ENCODE data around the gene TFPT.
A peak's percentile ranks its signal among the peaks of the same experiment; 100 is the strongest.
"Not testable (repeated sequence)": the region's sequence is repeated elsewhere in the genome, so short reads cannot be mapped to it uniquely, and the experiment has no call there.

TFPT gene

DNA sequence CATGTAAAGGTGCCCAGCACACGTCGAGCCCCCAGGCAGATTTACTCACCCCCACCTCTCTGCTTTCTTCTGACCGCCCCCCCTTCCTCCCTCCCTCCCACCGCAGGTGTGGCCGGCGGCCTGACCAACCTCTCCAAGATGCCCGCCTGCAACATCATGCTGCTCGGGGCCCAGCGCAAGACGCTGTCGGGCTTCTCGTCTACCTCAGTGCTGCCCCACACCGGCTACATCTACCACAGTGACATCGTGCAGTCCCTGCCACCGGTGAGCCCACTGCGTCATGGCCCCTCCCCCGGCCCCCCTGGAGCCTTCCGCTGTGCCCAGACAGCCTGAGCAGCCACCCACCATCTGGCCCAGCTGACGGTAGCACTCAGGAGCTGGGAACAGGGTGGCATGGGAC lies 8.9 kb upstream of the TFPT start:
- no peak for DNase-seq

GRCh38 chr19:54123682-54124081 lies 8.2 kb upstream of the TFPT start:
- DNase-seq = no peak

DNA sequence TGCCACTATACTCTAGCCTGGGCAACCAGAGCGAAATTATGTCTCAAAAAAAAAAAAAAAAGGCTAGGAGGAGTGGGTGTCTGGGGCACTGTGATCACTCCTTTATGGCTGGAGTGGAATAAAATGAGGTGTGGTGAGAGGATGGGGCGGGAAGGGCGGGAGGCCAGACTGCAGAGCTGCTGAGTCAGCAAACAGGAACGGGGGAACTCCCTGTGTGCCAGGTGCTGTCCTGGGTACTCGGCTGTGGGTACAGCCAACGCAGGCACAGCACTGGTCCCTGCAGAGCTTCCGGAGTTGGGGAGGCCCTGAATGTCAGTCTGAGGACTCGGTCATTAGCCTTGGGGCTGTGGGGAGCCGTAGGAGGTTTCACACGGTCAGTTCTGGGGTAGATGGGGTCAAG lies 5.8 kb upstream of the TFPT start:
- no peak for DNase-seq

DNA sequence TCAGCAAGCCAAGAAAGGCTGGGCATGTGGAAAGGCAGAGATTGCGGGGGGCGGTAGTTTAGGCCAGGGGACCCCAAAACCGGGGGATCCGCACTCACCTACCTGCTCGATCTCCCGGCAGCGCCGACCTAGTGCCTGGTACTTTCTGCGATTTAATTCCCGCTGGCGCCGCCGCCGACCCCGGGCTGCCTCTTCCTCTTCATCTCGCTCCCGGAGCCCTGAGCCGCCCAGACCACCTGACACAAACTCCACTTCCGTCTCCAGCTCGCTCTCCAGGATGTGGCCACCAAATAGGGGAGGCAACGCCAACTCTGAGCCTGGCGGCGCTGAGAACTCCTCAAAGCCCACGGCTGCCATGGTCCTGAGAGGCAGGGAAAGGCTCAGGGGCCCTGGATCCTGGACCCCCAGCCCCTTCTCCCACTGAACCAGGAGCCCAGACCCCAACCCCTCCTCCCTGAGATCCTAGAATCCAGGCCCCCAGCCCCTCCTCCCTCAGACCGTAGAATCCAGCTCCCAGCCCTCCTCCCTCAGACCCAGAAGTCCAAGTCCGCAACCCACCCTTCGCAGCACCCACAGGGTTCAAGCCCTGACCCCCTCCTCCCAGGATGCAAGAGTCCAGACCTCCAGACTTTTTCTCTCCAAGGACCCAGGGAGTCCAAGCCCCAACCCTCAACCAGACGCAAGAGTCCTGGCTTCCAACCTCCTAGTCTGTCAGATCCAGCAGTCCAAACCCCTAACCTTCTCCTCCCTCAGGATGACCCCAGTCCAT lies 933 bp downstream of the TFPT start:
- peak in 31 of 56 donors; percentile 1 to 60 (median 22) for DNase-seq

- DNase-seq = no peak
These were observed 5.8 kb downstream of the TFPT start for GRCh38 chr19:54109651-54110050.

DNA sequence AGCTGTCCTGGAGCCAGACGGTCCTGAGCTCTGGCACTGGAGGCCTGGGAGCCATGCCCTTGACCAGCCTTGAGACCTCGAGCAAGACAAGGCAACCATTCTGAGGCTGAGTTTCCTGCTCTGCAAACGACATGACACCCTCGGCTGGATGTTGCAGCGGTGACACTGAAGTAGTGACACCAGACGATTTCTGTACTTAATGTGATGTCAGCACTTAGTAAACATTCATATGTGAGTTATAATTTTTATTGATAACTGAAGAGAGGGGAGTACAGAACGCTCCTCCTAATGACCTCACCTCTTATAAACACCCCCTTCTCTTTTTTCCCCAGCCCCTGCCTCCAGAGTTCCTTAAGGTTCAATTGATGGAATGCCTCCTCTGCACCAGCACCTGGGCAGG lies 7.0 kb downstream of the TFPT start:
- no peak for DNase-seq

- DNase-seq = no peak
These were observed 7.5 kb downstream of the TFPT start for GRCh38 chr19:54107876-54108490.

GRCh38 chr19:54106716-54107115 lies 8.7 kb downstream of the TFPT start:
- no peak for DNase-seq

- no peak for DNase-seq
These were observed 9.7 kb downstream of the TFPT start for GRCh38 chr19:54105796-54106195.

- DNase-seq = no peak
These were observed 10.3 kb downstream of the TFPT start for GRCh38 chr19:54104998-54105715.

- DNase-seq = peak; percentile 76 to 99 (median 96)
These were observed 12.9 kb downstream of the TFPT start, which contains the start of gene NDUFA3 for GRCh38 chr19:54102421-54103169. NDUFA3 (plus strand) TSS chr19:54102855; CDS start chr19:54102879, 24 bp downstream.

- peak in 6 of 56 donors; percentile 3 to 33 (median 10) for DNase-seq
These were observed 14.9 kb downstream of the TFPT start, which contains the start of gene OSCAR for GRCh38 chr19:54100561-54100960. OSCAR (minus strand) TSS chr19:54100803; CDS start chr19:54100792, 11 bp downstream.

GRCh38 chr19:54099903-54100255 lies 15.6 kb downstream of the TFPT start:
- DNase-seq = not testable (repeated sequence)

DNA sequence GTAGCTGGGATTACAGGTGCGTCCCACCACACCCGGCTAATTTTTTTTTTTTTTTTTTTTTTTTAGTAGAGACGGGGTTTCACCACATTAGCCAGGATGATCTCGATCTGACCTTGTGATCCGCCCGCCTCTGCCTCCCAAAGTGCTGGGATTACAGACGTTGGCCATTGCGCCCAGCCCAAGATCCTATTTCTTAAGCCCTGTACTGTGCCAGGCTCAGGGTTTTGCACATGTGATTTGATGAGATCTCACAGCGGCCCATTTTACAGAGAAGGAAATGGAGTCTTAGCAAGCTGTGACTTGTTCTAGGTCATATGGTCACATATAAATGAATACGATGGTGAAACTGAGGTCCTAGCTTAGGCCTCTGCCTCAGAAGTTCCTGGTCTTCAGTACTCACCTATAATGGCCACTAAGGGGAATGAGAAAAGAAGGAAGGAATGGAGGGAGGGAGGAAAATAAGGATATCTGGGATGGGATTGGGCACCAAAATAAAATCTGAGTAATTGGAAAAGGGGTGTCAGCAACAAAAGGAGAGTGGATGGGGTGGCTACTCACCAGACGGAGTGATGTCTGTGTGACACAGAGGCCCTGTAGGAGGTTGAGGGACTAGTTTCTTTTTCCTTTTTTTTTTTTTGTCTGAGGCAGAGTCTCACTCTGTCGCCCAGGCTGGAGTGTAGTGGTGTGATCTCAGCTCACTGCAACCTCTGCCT lies 16.1 kb downstream of the TFPT start:
- DNase-seq = no peak

DNA sequence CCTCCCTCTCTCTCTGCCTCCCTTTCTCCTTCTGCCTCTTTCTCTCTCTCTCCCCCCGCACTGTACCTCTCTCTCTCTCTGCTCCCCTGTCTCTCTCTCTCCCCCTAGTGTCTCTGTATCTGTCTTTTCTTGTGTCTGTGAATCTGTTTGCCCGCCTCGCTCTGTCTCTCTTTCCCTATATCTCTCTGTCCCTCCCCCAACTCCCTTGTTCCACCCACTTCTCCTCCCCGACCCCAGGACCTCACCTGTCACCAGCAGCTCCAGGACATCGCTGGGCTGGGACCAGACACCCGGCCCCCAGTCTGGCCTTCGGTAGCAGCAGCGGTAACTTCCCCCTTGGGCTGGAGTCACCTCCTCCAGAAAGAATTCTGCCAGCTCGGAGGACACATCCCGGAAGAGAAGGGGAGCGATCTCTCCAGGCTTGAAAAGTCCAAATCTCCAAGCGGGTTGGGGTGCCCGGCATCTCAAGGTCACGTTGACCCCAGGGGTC lies 18.8 kb downstream of the TFPT start:
- no peak for DNase-seq

- peak in 2 of 56 donors; percentile 5 to 8 for DNase-seq
These were observed 19.4 kb downstream of the TFPT start for GRCh38 chr19:54095859-54096616.

DNA sequence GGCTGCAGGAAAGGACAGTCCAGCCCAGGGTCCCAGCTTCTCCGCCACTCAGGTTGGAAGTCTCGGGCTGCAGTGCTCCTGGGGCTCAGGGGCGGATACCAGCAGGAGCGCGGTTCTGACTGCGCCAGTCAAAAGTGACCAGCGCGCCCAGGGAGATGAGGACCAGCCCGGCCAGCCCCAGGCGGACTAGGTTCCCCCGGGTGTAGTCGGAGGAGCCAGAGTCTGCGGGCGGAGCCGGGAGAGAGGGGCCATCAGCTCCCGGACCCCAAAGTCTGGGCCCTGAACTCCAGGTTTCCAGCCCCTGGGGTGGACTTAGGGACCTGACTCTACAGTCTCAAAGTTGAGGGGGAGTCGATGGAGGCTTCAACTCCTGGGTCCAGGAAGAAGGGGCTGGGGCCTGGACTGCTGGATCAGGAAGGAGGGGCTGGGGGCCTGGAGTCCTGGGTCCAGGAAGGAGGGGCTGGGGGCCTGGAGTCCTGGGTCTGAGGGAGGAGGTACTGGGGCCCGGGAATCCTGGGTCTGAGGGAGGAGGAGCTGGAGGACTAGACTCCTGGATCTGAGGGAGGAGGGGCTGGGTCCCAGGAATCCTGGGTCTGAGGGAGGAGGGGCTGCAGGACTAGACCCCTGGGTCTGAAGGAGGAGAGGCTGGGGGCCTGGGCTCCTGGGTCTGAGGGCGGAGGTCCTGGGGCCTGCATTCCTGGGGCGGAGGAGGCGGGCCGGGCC lies 20.2 kb downstream of the TFPT start:
- no peak for DNase-seq

- no peak for DNase-seq
These were observed 20.9 kb downstream of the TFPT start for GRCh38 chr19:54094426-54095000.

GRCh38 chr19:54084410-54084809 lies 31.0 kb downstream of the TFPT start:
- DNase-seq = no peak
